CD4-positive, alpha-beta T cell treated with Interleukin-21 for 1 hour (primary cell): ENCODE data around the gene RP9.

Experiments used
- DNase-seq: peaks from one replicate; pipeline ENCODE4 v3.0.0-alpha.2; 2020

RP9 gene, protein sequence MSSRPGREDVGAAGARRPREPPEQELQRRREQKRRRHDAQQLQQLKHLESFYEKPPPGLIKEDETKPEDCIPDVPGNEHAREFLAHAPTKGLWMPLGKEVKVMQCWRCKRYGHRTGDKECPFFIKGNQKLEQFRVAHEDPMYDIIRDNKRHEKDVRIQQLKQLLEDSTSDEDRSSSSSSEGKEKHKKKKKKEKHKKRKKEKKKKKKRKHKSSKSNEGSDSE

DNA sequence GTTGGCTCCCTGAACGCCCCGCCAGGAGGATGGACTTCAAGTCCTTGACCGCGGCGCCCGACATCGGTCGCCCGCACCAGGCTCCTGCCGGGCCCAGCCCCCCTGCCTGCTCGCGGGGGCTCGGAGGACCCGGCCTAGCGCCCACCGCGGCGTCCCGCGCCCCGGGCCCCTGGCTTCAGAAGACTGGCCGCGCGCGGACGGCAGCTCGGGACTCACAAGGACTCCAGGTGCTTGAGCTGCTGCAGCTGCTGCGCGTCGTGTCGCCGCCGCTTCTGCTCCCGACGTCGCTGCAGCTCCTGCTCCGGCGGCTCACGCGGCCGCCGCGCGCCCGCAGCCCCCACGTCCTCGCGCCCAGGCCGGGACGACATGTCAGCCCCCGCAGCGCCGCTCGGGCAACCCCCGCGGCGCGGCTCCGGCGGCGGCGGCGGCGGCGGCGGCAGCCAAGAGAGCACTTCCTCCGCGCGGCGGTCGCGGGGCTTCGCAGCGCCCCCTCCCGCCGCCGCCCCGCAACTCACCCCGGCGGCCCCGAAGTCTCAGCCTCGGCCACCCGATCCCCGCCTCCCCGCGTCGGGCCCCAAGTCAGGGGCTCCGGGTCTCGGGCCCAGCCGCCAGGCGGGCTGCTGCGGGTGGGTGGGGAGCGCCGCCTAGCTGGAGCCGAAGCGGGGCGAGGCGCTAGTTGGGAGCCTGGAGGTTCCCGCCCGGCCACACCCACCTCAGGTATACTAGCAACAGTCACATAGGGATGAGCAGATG, at the start of gene RP9:
TSS of gene RP9 (minus strand) at position 400 of the 753 bp plus-strand sequence. CDS start at position 368, 32 bp downstream.
- peak; percentile 83 for DNase-seq

DNA sequence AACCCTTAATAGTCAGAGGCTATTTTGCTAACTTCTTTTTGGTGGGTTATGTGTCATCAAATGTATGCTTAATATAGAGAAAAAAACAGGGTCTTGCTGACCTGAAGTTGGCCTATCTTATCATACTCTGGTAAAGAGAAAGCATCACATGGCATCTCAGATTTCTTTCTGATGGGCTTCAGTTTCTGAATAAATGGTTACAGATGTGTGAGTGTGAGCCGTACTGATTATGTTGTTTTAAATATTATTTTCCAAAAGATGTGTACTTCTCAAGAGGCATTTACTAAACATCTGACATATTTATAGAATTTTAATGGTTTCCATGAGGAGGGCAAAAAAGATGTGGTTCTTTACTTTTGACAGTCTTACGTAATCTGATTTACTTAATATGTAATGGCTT, 48.6 kb upstream of the RP9 start:
- no peak for DNase-seq

DNA sequence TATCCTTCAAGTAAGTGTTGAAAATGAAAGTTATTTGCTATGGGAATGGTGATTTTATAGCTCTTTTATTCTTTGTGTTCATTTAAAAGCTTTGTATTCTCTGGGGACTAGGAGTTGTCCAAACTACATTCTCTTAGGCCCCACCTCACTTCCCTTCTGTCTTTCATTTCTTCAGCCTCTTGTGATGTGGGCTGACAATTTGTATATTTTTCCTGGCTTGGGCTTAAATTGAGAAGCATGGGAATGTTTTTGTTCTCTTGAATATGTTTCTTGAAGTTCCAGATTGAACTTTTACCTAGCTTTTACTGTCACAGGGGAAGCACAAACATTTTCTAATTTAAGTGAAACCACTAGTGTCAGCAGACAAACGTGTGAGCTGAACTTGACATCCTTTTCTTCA, 48.1 kb upstream of the RP9 start:
- no peak for DNase-seq

DNA sequence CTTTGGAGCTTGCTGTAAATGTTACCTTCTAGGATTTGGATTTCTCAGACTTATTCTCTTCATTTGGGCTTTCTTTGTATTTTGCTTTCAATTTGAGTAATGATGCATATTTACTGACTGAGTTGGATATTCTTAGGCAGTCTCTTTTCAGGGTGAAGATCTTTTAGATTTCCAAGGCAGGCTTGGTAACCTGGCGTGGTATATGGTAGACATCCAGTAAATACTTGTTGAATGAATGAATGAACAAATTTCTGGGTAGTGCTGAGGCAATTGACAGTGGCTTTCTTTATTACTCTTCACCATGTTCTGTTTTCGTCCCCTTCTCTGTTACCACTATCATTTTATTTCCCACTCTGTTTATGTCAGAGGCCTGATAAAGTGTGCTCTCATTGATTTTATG, 47.2 kb upstream of the RP9 start:
- DNase-seq, result no peak

DNA sequence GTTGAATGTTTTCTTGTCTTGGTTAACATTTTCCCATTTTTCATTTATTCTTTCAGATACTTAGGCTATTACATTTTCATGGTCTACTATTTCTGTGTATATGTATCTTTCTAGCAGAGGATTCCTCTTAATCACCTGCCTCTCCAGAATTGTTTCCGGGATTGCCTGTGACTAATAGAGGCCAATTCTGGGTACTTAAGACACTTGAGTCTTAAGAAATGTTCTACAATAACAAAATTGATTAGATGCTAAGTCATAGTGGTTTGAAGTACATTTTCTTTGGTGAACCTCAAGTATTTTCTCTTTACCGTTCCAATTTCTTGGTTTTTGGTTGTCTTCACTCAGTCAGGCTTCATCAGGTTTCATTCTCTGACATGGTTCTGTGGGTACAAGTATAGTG, 46.6 kb upstream of the RP9 start:
- DNase-seq, result no peak

DNA sequence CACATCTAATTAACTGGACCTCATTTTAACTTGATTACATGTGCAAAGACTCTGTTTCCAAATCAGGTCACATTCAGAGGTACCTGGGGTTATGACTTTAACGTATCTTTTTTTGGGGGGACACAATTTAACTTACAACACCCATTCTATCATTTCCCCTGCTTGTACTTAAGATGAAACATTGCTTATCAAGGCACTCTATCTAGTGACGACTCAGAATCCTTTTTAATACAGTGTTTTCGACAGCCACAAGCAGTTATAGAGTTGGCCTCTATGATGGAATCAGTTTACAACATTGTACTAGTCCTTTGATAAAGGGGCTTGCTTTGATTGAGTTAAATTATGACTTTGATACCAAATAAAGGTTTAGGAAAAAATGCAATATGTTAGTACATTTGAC, 42.9 kb upstream of the RP9 start:
- no peak for DNase-seq

DNA sequence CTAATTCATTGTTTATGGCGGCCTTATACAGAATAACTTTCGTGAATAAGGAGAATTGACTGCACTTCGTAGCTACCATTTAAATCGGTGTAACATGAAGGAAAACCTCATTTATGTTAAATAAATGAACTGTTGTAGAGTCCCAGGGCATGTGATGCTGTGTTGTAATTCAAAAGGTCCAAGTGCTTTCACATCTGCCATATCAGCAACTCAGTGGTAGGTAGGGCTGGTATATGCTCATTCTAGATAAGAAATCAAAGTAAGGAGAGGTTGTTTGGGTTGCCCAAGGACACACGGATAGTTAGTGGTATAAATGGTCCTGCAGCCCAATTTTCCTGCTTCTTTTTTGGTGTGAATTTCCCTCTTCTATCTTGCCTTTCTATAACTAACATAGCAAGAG, 36.0 kb upstream of the RP9 start:
- no peak for DNase-seq

DNA sequence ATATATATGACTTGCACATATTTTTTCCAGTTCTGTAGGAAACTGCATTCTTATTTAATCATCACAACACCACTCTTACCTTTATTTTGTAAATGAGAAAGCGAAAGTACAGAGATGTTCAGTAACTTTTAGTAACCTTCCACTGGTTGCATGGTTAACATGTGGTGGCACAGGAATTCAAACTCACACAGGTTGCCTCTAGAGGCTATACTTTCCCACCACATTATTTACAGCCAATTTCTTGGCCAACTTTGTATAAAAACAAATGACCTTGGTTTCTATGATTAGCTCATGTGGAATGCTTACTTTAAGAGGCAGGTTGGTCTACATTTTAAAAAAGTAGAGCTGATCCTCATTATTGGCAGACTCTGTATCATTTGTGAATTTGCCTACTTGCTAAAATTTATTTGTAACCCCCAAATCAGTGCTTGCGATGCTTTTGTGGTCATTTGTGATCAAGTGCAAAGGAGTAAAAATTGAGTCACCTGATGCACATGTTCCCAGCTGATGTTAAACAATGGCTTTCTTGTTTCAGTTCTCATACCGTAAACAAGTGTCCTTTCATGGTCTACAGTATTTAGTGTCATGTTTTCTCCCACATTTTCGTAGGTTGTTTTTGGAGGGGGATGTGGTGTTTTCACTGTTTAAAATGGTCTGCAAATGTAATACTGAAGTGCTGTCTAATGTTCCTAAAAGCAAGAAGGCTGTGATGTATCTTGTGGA, 35.0 kb upstream of the RP9 start:
- DNase-seq, result no peak

DNA sequence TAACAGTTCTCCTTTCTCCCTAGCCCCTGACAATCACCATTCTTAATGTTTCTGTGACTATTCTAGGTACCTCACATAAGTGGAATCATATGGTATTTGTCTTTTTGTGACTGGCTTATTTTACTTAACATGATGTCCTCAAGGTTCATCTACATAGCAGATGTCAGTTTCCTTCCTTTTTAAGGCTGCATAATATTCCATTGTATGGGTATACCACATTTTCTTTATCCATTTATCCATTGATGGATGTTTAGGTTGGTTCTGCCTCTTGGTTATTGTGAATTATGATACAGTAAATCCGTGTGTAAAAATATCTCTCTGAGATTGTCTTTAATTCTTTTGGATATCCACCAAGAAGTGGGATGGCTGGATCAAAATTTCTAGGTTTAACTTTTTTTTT, 33.4 kb upstream of the RP9 start:
- no peak for DNase-seq

DNA sequence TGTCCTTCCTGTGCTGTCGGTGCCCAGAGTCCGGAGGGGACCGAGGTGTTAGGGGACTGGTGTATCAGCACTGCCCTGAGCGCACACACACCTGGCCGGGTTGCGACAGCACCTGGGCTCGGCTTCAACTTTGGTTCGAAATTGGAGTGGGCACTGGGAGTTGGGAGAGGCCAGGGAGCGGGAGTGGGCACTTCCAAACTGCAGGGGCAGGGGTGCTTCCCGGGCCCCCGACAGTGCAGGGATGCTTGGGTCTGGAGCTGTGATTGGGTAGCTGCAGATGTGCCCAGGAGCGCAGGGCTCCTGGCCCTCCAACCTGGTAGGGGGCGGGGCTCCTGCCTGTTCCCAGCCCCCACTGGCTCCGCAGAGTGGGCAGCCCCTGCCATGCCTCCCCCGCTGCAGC, 27.9 kb upstream of the RP9 start:
- no peak for DNase-seq

DNA sequence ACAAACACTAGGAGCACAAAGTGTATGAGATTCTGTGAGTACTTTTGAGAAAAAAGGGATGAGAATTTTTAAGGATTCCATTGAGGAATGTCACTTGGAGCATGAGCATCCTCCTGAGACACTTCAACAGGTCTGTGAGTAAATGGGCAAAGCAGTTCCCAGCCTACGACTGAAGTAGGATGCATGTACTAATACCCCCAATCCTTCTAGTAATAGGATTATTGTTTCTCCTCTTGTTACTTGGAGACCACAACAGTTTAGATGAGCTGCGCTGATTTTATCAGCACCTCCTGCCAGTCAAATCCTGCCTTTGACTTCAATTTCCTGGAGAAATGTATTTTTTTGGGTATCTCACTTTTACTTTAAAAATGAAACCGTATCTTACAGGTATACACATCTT, 21.0 kb upstream of the RP9 start:
- DNase-seq, result peak; percentile 37

DNA sequence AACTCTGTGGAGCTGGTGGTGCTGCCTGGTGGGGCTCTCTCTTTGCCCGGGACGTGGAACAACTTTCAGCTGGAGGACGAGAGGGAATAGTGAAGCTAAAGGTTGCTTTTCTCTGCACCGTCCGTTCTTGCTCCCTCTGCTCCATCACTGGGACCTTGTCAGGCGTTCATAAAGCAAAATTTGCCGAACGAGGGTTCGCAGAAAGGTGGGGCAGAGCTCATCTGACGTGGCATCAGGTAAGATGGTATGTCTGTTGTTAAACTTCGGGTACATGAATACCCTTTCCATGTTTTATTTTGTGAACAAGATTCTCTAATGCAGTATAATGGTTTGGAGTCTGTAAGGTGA, 20.6 kb upstream of the RP9 start:
- DNase-seq, result no peak

DNA sequence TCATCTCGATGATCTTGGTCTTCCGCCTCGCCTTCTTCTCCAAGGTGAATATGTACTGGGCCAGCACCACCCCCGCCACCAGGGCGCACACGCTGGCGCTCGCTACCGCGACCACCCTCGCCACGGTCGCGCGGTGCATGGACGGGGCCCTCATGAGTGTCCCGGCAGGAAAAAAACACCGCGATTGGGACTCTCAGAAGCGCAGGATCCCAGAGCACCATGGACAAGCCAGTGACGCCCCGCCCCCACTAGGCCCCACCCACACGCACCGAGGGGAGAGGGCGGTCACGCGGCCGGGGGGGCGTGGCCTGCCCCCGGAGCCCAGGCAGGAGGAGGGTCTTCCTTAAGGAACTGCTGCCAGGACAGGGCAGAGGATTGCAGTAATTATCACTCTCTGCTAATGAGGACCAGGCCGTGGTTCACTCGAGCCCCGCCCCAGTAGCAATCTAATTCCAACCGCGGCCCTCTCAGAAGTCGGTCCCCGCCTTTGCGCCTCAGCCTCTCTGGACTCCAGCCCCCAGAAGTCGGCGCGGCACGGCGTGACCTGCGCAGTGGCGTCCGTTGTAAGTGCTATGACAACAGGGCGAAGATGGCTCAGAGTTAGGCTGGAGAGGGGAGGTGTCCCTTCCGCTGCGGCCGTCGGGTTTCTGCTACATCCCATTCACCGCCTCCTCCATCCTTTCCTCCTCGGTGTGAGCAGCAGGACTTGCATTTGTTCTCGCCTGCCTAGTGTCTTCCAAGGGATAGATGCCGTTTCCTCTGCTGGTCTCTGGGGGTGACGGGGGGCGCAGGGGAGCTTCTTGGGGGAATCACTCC, 20.0 kb upstream of the RP9 start, which contains the start of gene BBS9:
TSS of gene BBS9 (plus strand) at position 575 of the 816 bp plus-strand sequence. CDS start 16,689 bp downstream, outside the sequence.
- DNase-seq, result peak; percentile 91

DNA sequence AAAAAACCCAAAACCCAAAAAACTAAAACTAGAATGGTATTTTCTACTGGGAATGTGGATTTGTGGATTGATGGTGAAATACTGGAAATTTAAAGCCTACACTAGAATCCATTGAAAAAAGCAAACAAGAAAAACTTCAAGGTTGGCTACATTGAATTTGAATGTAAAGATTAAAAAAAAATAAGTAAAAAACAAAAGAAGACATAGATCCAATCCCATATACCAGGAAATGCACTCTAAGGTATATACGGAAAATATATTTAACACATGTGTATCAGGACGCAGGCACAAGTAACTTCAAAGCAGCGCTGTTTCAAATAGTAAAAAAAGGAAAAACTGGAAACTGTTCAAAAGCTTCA, 19.4 kb upstream of the RP9 start:
- DNase-seq, result no peak

DNA sequence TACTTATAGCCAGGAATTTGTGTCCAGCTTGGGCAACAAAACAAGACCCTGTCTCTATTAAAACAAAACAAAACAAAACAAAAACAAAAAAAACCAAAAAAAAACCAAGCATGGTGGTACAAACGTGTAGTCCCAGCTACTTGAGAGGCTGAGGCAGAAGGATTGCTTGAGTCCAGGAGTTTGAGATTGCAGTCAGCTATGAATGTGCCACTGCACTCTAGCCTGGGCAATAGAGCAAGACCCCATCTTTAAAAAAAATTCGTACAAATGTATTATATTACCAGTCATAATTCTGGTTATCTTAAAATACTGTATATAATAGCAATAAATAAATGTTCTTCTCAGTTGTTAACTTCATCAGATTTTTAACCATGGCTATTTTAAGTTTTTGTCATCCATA, 17.9 kb upstream of the RP9 start:
- DNase-seq, result no peak

DNA sequence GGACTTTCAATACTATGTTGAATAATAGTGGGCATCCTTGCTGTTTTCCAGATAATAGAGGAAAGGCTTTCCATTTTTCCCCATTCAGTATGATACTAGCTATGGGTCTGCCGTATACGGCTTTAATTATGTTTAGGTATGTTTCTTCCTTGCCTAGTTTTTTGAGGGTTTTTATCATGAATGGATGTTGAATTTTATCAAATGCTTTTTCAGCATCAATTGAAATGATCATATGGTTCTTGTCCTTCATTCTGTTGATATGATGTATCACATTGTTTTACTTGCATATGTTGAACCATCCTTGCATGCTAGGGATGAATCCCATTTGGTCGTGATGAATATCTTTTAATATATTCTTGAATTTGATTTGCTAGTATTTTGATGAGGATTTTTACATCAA, 9.2 kb upstream of the RP9 start:
- DNase-seq, result no peak

DNA sequence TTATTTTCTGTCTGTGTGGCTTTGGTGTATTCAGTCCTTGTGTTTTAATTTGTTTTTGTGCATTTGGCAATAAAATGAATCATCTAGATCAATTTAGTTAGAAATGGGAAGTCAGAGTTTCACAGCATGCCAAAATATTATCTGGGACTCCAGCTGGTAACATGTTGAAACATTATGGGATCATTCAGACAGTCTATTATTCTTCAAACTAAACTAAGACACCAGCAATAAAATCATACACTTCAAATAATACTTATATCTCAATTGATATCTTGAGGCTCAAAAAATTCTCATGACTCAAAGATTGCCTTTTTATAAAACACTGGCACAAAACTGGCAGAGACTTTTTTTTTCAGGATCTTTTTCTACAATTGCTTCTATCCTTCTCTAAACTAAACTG, 5.8 kb upstream of the RP9 start:
- no peak for DNase-seq

DNA sequence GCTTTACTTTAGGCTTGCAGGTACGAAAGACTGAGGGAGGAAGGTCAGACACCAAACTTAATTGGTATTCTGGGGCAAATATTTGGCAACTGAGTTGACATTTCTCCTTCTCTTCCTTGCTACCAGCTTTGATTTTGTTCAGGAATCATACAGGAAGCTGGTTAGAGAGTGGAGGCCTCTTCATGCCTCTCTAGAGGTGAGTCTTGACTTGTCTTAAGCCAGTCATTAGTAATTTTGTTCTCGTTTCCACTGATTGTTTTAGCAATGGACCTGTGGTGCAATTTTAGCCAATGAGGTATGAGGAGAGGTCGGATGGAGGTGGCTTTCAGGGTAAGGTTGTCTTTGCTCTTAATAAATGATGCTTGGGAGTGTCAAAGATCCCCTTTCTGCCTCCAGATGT, 2.4 kb upstream of the RP9 start:
- no peak for DNase-seq

DNA sequence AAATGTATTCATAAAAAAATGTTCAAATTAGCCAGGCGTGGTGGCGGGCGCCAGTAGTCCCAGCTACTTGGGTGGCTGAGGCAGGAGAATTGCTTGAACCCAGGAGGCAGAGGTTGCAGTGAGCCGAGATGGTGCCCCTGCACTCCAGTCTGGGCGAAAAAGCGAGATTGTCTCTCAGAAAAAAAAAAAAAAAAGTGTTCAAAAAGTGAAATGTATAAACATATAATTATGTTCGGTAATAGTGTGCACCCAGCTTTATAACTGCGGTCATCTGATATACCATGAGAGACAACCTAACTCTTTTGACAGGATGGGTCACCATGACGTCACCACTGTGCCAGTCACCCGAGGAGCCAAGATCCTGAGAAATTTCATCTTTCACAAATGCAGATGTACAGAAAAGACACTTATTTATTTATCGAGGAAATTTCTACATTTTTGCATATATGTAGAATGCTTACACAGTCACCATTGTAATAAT, 594 bp upstream of the RP9 start:
- DNase-seq, result peak; percentile 6

DNA sequence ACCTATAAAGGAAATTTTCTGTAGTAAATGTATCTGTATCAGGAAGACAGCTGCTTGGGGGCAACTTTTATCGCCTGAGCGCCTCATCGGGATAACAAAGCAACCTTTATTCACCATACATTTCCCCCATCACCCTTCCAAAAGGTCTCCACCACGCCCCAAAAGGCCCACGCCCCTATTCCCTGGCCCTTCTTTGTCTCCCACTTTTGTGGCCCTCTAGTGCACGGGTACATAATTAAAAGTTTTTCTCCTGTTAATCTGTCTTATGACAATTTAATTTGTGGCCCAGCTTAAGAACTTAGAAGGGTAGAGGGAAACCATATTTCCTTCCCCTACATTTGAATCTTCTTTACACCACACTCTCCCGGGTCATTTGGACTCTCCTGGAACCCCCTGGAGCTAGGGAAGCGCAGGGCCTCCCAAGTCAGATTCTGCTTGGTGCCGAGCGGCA, 625 bp downstream of the RP9 start:
- DNase-seq, result peak; percentile 22

DNA sequence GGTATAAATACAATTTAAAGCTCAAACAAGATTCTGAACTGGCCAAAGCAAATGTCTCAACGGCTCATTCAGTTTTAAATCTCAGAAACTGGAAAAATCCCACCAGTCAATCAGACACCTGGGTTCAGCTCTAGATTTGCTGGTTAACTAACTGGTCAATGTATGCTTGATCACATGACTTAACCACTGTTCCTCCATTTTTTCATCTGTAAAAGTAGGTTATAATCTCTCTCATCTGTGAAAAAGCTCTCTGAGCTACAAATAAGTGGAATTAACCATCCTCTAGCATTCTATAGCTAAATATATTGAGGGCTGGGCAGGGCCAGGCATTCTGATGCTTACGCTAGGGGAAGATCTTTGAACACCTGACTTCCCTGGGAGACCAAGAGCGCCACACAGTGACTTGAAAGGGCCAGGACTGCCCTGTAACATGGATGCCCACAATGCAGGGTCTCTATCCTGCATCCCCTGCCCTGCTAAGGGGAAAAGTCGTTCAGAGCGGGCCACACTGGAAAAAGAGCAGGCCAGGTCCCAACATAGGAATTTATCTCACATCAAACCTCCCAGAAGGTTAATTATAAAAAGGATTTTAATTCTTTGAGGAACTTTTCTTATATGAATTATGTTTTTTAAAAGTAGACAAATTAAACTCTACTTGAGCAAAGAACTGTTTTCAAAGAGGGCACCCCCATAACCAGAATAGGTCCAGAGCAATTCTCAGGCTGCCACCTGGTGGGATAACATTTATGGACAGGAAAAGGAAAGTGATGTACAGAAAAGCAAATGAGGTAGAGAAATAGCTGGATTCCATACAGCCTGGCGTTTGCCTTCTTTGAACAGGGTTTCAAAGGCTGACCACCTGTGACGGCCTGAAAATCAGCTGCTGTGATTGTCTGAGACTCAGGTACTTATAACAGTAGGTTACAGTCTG, 1.8 kb downstream of the RP9 start:
- DNase-seq, result peak; percentile 72

DNA sequence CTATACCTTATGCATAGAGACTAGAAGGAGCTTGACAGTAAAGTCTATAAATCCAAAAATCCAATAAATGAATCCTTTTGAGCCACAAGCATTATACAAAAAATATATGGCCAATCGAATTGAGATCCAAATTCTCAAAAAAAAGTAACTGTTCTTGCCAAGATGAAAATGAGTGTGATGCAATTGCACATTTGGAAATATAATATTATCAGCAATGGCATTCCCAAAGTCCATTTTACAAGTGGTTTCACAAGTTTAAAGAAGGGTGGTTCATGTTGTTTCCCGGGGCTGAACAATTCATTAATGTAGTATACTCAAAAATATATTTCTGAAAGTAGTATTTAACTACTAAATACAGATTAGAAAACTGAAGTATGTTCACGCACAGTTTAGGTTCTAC, 7.3 kb downstream of the RP9 start:
- no peak for DNase-seq
